Measurements from ENCODE around the gene OR6N1.

Gene OR6N1

GRCh38 chr1:158724442-158724841 lies 47.6 kb downstream of the OR6N1 start:
- H3K9me3 ChIP-seq = no peaks in the 10 kb centered on the region
- in situ Hi-C loops (cut with MboI; ENCODE audit: low sequenced_read_pairs) = no loop called here
- H3K36me3 ChIP-seq (replicated peaks) = no peaks in the 10 kb centered on the region
- DNase-seq (ENCODE audit: low spot score in 2 of 2) = no peak
- H3K27me3 ChIP-seq (ENCODE audit: low read depth) = no peaks in the 10 kb centered on the region
- H3K4me1 ChIP-seq = no peaks in the 10 kb centered on the region
- H3K4me3 ChIP-seq = no peak overlapping the region

- no peak within 1 kb of the TSS for H3K4me3 ChIP-seq
- in situ Hi-C loops (cut with MboI; ENCODE audit: low sequenced_read_pairs) = no loop called here
- no peaks in the 10 kb centered on the region for H3K27me3 ChIP-seq (ENCODE audit: low read depth)
- no peaks in the 10 kb centered on the region for H3K36me3 ChIP-seq (replicated peaks)
- no peak for DNase-seq (ENCODE audit: low spot score in 2 of 2)
- no peaks in the 10 kb centered on the region for H3K4me1 ChIP-seq
- H3K9me3 ChIP-seq = no peaks in the 10 kb centered on the region
Measured at GRCh38 chr1:158720620-158721019, 51.4 kb downstream of the OR6N1 start, which contains the start of gene OR6K3. Gene OR6K3 (minus strand): TSS chr1:158720720. CDS start chr1:158718115, 2,605 bp downstream.

- H3K4me3 ChIP-seq = no peak overlapping the region
- in situ Hi-C loops (cut with MboI; ENCODE audit: low sequenced_read_pairs) = no loop called here
- no peaks in the 10 kb centered on the region for H3K36me3 ChIP-seq (replicated peaks)
- DNase-seq (ENCODE audit: low spot score in 2 of 2) = no peak
- no peaks in the 10 kb centered on the region for H3K4me1 ChIP-seq
- H3K9me3 ChIP-seq = no peaks in the 10 kb centered on the region
- H3K27me3 ChIP-seq (ENCODE audit: low read depth) = no peaks in the 10 kb centered on the region
Measured at GRCh38 chr1:158719664-158720063, 52.3 kb downstream of the OR6N1 start.

GRCh38 chr1:158717344-158717743 lies 54.7 kb downstream of the OR6N1 start:
- Histone ChIP-seq H3K9me3 (no peaks in the 10 kb centered on the region), H3K4me1 (no peaks in the 10 kb centered on the region), H3K27me3 (ENCODE audit: low read depth) (no peaks in the 10 kb centered on the region), H3K36me3 (replicated peaks) (no peaks in the 10 kb centered on the region), H3K4me3 (no peak overlapping the region)
- in situ Hi-C loops (cut with MboI; ENCODE audit: low sequenced_read_pairs) = no loop called here
- DNase-seq (ENCODE audit: low spot score in 2 of 2) = no peak

- H3K27me3 ChIP-seq (ENCODE audit: low read depth) = no peaks in the 10 kb centered on the region
- no peaks in the 10 kb centered on the region for H3K9me3 ChIP-seq
- H3K4me3 ChIP-seq = no peak overlapping the region
- H3K4me1 ChIP-seq = no peaks in the 10 kb centered on the region
- no peaks in the 10 kb centered on the region for H3K36me3 ChIP-seq (replicated peaks)
- in situ Hi-C loops (cut with MboI; ENCODE audit: low sequenced_read_pairs) = no loop called here
- no peak for DNase-seq (ENCODE audit: low spot score in 2 of 2)
Measured at GRCh38 chr1:158716335-158716734, 55.7 kb downstream of the OR6N1 start.

GRCh38 chr1:158714754-158715153 lies 57.2 kb downstream of the OR6N1 start:
- no peak for DNase-seq (ENCODE audit: low spot score in 2 of 2)
- H3K4me1 ChIP-seq = no peaks in the 10 kb centered on the region
- H3K9me3 ChIP-seq = no peaks in the 10 kb centered on the region
- H3K27me3 ChIP-seq (ENCODE audit: low read depth) = no peaks in the 10 kb centered on the region
- H3K36me3 ChIP-seq (replicated peaks) = no peaks in the 10 kb centered on the region
- in situ Hi-C loops (cut with MboI; ENCODE audit: low sequenced_read_pairs) = no loop called here
- H3K4me3 ChIP-seq = no peak overlapping the region

Measured in HAP-1 (cell line).